Skin epidermis (tissue), 12 donors: Measurements from ENCODE around the gene LDAF1.
"Not testable (repeated sequence)": the region's sequence is repeated elsewhere in the genome, so short reads cannot be mapped to it uniquely, and the experiment has no call there.

Source experiments
- H3K27ac ChIP-seq, 21 experiments: fragments of 200-600 bp; sonication (generic) in 11 of 21; one replicate each; pipeline ENCODE4 v1.5.0; 2020; ENCODE audit warnings: mild to moderate bottlenecking in 3 of 21, inconsistent platforms in 2 of 21, moderate library complexity in 2 of 21
- H3K4me3 ChIP-seq, 7 experiments: fragments of 200-600 bp; sonication (generic) in 2 of 7; one replicate each; pipeline ENCODE4 v1.5.0; 2020; ENCODE audit warnings: inconsistent platforms in 2 of 7, mild to moderate bottlenecking in 2 of 7, moderate library complexity in 1 of 7

LDAF1 gene

DNA sequence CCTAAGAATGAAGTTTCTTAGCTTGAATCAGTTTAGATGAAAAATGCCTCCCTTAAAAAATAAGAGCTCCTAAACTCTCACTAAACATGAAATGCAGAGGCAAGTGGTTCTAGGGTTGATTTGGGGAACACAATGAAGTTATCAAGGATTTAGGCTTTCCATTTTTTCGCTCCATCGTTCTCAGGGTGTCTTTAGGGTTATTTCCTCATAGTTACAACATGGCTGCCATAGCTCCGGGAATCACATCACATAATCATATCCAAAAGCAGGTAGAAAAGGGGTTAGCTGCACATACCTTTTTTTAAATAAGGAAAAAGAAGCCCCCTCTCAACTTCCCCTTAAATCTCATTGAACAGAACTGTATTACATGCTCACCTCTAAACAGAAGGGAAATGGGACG, 31.5 kb downstream of the LDAF1 start:
- Histone ChIP-seq H3K27ac (no peak overlapping the region), H3K4me3 (no peak overlapping the region)

DNA sequence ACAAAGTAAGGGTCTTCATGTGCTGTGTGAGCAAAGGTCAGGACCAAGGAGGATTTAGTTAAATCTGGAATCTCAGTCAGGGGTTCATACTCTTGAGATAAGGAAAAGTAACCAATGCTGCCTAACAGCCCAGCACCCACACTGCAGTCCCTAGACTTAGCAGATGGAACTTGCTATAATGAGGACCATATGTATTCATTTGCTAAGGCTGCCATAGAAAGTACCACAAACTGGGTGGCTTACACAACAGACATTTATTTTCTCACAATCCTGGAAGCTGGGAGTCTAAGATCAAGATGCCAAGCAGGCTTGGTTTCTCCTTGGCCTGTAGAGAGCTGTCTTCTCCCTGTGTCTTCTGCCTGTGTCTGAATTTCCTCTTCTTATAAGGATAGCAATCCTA, 32.1 kb downstream of the LDAF1 start:
- no peak overlapping the region for H3K4me3 ChIP-seq
- H3K27ac ChIP-seq = no peak overlapping the region

DNA sequence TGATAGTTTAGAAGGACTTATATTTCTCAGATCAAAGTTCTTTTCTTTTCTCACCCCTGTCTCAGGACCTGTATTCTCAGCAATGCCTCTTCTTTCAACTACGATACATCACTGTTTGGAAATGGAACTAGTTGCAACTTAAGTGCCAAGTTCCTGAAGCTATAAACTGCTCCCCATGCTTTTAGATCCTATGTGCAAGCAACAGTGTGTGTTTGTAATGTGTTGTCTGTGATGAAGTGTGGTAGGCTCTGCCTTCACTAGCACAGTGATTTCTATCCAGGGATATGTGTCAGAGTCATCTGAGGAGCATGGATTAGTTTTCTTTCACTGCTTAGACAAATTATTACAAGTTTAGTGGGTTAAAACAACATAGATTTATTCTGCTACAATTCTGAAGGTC, 34.5 kb downstream of the LDAF1 start:
- Histone ChIP-seq H3K27ac (no peak overlapping the region), H3K4me3 (no peak overlapping the region)

DNA sequence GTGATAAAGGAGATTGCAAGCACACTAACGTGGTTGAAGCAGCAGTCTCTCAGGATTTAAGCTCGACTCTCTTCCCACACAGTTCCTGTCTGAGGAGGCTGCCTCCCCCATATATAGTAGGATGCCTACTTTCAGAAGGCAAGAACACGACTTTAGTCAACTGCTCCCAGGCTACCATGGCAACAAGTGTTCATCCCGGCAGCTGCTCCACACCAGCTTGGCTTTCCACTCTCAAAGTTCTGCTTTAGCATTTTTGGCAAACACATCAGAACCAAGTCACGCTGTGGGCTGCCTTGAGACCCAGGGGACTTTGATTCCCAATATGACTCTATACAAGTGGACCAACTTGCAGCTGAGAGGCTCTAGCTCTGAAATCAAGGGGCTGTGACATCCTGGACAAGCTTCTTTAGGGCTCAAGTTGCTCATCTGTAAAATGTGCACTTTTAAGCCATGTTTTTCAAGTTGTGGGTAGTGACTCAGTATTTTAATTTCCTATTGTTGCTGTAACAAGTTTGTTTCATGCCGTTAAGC, 36.4 kb downstream of the LDAF1 start:
- Histone ChIP-seq H3K4me3 (no peak overlapping the region), H3K27ac (no peak overlapping the region)

DNA sequence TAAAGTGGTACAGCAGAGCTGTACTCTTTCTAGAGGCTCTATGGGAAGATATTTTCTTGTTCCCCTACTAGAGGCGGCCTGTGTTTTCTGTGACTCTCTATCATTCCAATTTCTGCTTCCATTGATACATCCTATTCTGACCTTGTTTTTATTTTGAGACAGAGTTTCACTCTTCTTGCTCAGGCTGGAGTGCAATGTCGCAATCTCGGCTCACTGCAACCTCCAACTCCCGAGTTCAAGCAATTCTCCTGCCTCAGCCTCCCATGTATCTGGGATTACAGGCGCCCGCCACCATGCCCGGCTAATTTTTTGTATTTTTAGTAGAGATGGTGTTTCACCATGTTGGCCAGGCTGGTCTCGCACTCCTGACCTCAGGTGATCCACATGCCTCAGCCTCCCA, 36.9 kb downstream of the LDAF1 start:
- H3K4me3 ChIP-seq, H3K27ac ChIP-seq: not testable (repeated sequence)

DNA sequence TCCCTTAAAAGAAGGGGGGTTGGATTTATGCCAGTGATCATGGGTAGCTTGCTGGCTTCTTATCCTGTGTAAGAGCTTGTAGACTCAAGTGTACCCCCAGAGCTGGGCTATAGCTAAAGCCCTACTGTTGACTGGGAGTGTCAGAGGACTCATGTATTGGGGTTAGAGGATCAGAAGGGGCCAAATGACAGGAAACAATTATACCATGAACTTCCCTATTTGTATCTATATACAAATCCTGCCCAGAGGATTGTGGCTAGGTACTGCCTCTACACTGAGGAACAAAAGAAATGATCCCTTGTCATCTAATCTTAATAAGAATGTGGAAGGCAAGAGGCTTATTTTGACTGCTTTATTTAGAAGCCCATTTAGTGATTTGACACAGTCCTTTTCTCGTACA, 38.6 kb downstream of the LDAF1 start:
- Histone ChIP-seq H3K4me3 (no peak overlapping the region), H3K27ac (no peak overlapping the region)

DNA sequence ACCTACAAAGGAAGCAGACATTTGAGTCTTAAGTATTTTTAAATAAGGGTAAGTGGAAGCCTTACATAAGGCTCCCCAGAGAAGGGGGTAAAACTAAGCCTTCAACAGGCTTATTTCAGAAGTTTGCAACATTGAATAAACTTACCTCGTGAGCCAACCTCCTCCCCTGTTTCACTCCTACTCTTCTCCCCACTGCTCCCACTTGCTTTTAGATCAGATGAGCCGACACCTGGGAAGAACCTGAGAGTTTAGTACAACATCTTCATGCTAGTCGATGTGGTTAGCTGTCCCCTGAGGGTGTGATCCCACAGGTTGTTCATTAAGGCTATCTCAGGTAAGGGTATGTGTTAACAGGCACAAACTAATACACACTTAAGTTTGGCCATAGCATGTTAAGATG, 39.1 kb downstream of the LDAF1 start:
- H3K27ac ChIP-seq = no peak overlapping the region
- H3K4me3 ChIP-seq = no peak overlapping the region

DNA sequence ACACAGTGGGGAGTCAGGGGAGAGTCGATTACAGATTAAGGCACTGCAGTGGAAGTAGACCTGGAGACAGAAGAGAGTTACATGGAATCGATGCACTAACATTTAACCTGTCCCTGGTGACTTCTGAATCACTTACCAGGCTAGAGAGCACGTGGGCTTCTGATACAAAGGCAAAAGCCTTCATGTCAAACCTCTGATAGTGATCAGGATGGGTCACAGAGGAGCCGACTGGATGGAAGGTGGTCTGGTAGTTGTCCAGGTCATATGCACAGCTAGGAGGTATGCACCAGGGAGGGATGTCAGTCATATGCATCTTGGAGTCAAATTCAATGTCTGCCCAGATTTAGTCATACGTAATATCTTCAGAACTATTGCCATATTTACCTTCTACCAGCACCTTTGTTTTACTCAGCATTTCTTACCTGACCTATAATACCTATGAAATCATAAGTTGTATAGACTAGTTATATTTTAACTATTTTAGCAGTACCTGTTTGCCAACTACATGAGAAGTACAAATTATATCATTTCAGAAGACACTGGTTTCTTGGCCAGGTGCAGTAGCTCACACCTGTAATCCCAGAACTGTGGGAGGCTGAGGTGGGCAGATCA, 41.2 kb downstream of the LDAF1 start:
- Histone ChIP-seq H3K4me3 (no peak overlapping the region), H3K27ac (no peak overlapping the region)

DNA sequence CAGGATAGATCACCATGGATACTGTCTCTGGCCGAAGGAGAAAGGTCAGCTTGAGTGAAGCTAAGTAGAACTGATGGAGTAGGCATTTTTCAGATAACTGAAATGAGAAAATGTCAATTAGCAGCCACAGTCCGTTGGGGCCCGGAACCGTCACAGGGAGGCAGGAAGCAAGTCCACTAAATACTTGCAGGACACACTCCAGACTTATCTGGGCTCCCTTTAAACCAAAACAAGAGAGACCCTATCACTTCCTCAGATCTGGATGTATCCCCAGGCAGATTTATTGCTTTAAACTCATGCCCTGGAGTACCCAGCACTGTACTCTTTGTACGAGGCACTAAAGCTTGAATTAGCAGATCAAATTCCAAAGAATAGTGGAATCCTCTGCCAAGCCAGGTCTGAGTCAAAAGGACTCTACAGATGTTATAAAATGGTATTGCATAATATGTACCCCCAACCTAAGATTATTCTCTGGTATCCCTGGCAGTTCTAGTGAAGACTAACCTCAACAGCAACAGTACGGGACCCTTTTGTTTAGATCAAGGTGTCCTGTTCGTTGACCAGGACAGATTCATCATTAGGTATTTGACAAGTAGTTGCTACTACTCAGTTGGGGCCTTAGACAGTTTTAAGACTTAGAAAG, 44.8 kb downstream of the LDAF1 start:
- Histone ChIP-seq H3K27ac (no peak overlapping the region), H3K4me3 (no peak overlapping the region)

DNA sequence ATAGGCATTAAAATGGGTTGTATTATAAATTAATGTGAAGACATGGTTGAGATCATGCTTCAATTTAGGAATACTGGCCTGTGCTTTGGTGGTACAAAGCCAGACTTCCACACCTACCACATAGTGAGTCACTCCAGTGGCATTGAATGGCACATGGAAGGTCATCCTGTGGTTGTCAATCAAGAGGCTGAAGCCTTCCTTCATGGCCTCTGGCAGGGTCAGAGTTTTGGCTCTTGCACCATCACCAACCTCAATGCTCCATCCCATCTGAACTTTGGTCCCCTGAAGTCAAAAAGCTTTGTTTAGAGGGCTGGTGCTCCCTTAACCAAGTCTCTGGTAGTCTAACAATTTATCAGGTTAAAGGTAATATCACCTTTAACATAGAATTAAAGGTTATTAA, 46.8 kb downstream of the LDAF1 start:
- H3K27ac ChIP-seq = no peak overlapping the region
- no peak overlapping the region for H3K4me3 ChIP-seq

DNA sequence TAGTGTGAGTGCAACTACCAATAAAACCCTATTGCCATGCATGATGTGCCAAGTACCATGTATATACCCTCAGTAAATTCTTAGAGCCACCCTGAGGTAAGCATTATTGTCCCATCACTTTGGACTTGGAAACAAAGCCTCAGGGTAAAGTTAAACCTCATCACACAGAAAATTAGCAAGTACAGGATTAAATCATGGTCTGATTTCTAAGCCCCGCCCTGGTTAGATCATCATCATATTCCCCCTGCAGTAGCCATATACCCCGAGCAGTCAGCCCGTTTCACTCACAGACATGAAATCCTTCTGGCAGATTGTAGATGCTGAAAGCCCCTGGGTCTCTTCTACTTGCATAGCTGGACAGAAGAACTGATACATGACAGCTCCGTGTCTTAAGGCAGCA, 48.1 kb downstream of the LDAF1 start:
- Histone ChIP-seq H3K27ac (no peak overlapping the region), H3K4me3 (no peak overlapping the region)

DNA sequence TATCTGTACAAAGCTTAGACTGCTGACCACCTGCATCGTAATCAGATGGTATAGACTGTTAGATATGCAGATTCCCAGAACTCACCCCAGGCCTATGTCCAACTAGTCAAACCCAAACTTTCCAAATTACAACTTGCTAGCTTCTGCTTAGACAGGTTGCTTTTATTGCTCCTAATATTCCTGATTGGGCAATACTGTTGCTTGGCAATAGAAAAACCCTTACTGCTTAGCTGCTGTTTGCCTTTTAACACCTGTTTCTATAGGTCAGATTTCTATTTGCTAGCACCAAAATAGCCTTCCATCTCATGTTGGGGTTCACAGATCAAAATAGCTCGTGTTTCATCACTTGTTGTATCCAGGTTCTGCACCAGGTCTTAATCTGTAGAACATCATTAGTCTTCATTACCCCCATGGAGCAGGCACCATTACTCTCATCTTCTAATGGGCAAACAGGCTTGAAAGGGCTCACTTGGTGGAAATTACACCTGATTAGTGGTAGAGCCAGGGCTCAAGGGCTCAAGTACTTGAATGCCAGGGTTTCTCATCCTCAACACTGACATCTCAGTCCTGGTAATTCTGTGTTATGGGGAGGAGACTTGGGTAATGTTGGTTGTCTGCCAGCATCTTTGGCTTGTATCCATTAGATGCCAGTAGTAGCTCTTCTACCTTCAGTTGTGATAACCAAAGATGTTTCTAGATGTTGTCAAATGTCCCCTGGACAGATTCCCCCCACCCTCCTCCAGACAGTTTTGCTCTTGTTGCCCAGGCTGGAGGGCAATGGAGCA, 50.2 kb downstream of the LDAF1 start:
- Histone ChIP-seq H3K27ac (no peak overlapping the region), H3K4me3 (no peak overlapping the region)

DNA sequence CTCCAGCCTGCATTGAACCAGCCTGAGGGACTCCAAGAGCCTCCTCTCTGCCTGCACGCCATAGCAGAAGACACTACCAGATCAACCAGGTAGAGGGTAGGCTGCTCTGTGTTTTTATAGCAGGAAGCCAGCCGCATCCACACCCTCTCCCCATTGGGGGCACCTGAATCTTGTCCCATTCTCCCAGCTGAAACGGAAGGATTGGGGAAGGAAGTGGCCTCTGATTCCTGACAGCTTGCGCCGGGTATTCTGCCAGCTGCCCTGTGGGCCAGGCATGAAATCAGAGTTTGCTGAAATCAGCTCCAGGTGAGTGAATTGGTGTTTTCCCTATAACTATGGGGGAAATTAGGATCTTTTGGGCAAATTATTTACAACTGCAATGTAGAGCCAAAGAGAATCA, 53.0 kb downstream of the LDAF1 start, which contains the start of gene ZP2:
Gene ZP2 (minus strand): TSS at position 89 of the 400 bp plus-strand sequence. CDS start 27 bp downstream, at position 62.
- Histone ChIP-seq H3K4me3 (no peak within 1 kb of the TSS), H3K27ac (no peak within 1 kb of the TSS)

DNA sequence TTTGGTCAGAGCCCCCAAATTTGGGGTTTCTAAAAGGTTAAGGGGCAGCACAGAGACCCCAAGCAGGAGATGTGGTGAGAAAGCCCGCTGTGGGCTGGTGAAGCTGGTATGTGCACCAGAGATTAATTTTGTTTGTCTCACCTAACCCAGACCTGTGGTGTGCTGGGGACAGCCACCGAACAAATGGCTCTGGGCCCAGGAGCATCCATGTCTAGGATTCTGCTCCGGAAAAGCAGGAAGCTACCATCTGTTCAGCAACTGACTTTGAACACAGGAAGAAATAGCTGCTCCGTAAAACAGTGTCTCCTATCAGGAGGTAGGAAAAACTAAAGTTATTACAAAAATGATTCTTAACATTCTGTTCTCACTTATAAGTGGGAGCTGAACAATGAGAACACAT, 55.6 kb downstream of the LDAF1 start:
- no peak overlapping the region for H3K27ac ChIP-seq
- no peak overlapping the region for H3K4me3 ChIP-seq

DNA sequence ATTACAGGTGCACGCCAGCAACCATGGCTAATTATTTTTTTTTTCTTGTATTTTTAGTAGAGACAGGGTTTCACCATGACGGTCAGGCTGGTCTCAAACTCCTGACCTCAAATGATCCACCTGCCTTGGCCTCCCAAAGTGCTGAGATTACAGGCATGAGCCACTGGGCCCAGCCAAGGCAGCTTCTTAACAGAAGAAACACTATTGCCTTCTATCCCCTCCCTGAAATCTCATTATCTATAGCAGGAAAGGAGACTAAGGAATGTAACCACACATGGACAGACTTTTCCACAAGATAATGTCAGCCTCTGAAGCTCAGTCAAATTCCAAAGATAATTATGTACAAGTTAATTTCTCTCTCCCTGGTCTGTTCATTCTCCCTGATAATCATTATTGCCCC, 58.6 kb downstream of the LDAF1 start:
- no peak overlapping the region for H3K27ac ChIP-seq
- no peak overlapping the region for H3K4me3 ChIP-seq

DNA sequence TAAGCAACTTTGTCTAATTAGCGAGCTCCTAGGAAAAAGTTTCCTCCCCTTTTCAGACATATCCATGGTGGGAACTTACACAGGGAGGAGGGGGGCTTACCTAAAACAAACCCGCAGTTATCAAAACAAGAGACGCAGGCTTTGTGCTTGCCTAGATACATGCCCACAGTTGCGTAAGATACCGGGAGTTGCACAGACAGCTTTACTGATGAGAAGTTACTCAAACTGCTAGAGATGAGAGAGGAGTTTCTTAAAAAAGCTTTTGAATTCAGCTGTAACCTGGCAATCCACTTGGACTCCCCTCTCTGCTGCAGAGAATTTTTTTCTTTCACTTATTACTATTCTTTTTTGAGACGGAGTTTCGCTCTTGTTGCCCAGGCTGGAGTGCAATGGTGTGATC, 59.7 kb downstream of the LDAF1 start:
- no peak overlapping the region for H3K4me3 ChIP-seq
- H3K27ac ChIP-seq = no peak overlapping the region

DNA sequence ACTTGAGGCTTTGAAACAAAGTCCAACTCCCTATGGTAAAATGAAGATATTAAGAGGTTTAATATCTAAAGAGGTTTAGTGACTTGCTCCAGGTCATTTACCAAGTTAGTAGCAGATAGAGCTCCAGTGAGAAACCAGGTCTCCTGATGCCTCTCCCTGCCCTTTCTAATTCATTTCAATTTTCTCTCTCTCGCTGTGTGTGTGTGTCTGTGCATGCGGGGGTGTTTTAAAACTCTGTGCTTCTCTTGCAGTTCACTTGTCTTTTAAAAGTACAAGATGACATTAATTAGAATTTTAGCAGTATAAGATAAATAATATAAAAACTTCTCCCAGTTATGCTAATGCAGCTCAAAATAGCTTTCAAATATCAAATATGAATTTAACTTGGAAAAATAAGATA, 61.1 kb downstream of the LDAF1 start:
- Histone ChIP-seq H3K4me3 (no peak overlapping the region), H3K27ac (no peak overlapping the region)

DNA sequence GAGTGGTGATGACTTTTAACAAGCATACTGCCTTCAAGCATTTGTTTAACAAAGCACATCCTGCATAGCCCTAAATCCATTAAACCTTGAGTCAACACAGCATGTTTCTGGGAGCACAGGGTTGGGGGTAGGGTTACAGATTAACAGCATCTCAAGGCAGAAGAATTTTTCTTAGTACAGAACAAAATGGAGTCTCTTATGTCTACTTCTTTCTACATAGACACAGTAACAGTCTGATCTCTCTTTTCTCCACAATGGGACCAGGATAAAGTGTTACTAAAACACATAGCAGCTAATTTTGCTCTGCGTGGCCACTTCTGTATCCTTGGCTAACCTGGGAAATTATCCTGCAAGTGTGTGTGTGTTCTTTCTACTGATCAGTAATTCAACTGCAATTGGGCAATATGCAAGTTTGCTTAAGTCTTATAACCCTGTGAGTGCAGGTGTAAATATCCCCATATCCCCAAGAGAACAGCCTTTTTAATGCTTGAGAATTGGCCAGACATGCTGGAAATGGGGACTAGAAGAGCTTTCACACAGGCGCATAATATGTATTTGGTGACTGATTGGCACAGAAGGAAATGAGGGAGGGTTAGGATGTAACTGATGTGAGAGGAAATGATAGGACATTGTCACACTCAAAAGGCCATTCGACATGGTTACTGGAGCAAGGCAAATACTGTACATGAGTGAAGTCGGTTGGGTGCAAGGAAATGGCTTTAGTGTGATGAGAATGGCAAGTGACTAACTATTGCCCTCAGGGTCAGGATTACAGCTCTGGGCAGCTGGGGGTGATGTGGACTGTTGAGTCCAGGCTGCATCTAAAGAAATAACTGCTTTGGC, 64.2 kb downstream of the LDAF1 start:
- no peak overlapping the region for H3K27ac ChIP-seq
- H3K4me3 ChIP-seq = no peak overlapping the region

DNA sequence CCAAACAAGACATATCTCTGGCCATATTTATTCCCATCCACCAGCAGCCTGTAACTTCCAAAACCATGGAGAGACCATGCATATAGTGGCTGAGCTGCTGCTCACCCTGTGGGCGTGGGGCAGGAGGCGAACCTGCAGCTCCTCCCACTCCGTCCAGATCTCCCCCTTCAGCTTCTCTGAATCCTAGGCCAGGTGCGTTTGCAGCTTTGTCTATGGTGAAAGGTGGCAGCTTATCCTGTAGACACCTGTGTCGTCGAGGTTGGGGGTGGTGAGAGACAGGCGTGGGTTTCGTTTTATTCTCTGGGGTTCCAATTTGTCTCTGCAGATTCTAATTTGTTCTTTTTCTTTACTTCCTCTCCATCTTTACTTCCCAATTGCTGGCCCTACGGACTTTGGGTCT, 65.3 kb downstream of the LDAF1 start:
- no peak overlapping the region for H3K27ac ChIP-seq
- no peak overlapping the region for H3K4me3 ChIP-seq

DNA sequence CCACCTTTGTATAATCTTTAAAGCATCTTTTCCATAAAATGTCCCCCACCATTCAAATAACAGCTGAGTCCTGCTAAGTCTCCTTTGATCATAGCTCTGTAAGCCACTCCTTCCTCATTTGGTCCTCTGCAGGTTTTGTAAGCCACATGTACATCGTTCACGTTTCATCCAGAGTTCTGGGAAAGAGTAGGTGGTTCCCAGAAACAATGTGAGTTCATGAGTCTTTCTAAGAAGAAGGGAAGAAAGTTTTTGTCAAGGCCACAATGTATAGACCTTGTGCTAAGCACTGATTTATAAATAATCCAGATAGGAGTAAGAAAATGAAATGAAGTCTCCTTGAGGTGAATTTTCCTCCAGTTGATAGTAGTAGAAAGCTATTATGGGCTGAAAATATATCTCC, 66.3 kb downstream of the LDAF1 start:
- no peak overlapping the region for H3K4me3 ChIP-seq
- no peak overlapping the region for H3K27ac ChIP-seq
